HepG2 (cell line): Measurements from ENCODE around the gene VWA5B1. TPM values are rescaled to one million over a fixed set of nuclear protein-coding genes. Genes with fewer than 3 reads are reported as not detected.
A peak's percentile ranks its signal among the peaks of the same experiment; 100 is the strongest.

Source experiments
- HDAC2 ChIP-seq: sonication (generic); formaldehyde crosslinking; IDR thresholded peaks from 2 replicates; pipeline ENCODE4 v1.4.0; 2020; ENCODE audit warnings: missing genetic modification reagents
- ISL2 ChIP-seq: sonication (generic); formaldehyde crosslinking; IDR thresholded peaks from 2 replicates; pipeline ENCODE4 v1.5.0; 2020; ENCODE audit warnings: missing genetic modification reagents
- MAZ ChIP-seq, 2 experiments: sonication (generic) in 1 of 2; formaldehyde crosslinking in 1 of 2; IDR thresholded peaks; 2 replicates each; pipeline versions ENCODE4 v1.5.0 to v1.6.1; 2012 to 2020; ENCODE audit warnings: low read depth in 2 of 2, mild to moderate bottlenecking in 2 of 2, borderline replicate concordance in 1 of 2, improper control_type of control experiment in 1 of 2, low read length in 1 of 2, missing genetic modification reagents in 1 of 2, moderate library complexity in 1 of 2
- PTBP1 ChIP-seq: fragments of 200-400 bp; formaldehyde crosslinking; IDR thresholded peaks from 2 replicates; pipeline ENCODE4 v1.6.1; 2018; ENCODE audit warnings: low read length, low read depth; ENCODE audit not compliant: poor library complexity, severe bottlenecking
- SNAPC2 ChIP-seq: sonication (generic); formaldehyde crosslinking; IDR thresholded peaks from 2 replicates; pipeline ENCODE4 v1.8.1; 2022; ENCODE audit warnings: mild to moderate bottlenecking, missing genetic modification reagents
- TEAD2 ChIP-seq: sonication (generic); formaldehyde crosslinking; IDR thresholded peaks from 2 replicates; pipeline ENCODE4 v1.9.0; 2021; ENCODE audit warnings: missing genetic modification reagents
- ZC3H13 ChIP-seq: sonication (generic); formaldehyde crosslinking; IDR thresholded peaks from 2 replicates; pipeline ENCODE4 v1.8.1; 2023; ENCODE audit warnings: mild to moderate bottlenecking, missing genetic modification reagents, moderate library complexity
- ZFYVE20 ChIP-seq: sonication (generic); formaldehyde crosslinking; IDR thresholded peaks from 2 replicates; pipeline ENCODE4 v1.8.0; 2023; ENCODE audit warnings: low read depth, mild to moderate bottlenecking, moderate library complexity, missing genetic modification reagents, borderline replicate concordance
- ZKSCAN5 ChIP-seq: sonication (generic); formaldehyde crosslinking; IDR thresholded peaks from 2 replicates; pipeline ENCODE4 v1.5.1; 2020; ENCODE audit warnings: mild to moderate bottlenecking, missing genetic modification reagents
- ZMYM2 ChIP-seq: sonication (generic); formaldehyde crosslinking; IDR thresholded peaks from 2 replicates; pipeline ENCODE4 v1.8.0; 2022; ENCODE audit warnings: mild to moderate bottlenecking, missing genetic modification reagents
- ZNF225 ChIP-seq: sonication (generic); formaldehyde crosslinking; IDR thresholded peaks from 2 replicates; pipeline ENCODE4 v1.4.0; 2020; ENCODE audit warnings: mild to moderate bottlenecking, missing genetic modification reagents
- ZNF432 ChIP-seq: sonication (generic); formaldehyde crosslinking; IDR thresholded peaks from 2 replicates; pipeline ENCODE4 v1.5.0; 2020; ENCODE audit warnings: missing genetic modification reagents, mild to moderate bottlenecking, borderline replicate concordance
- polyA plus RNA-seq, 8 experiments: library from polyadenylated mRNA; depleted of rRNA in 3 of 8; stranded (reverse) in 7 of 8; unstranded in 1 of 8; fragments of >200 nt; fragmentation: Illumina TruSeq in 4 of 8; extraction: Trizol in 4 of 8; gene quantifications; 2 replicates each; pipeline versions ENCODE4 v1.2.1 to v1.2.3, GENCODE V29; 2011 to 2016; ENCODE audit warnings: low read depth in 4 of 8, missing spikeins in 1 of 8, mixed read lengths in 1 of 8; ENCODE audit not compliant: insufficient read depth in 1 of 8
- total RNA-seq, 5 experiments: library from RNA; depleted of rRNA; stranded (reverse); fragments of >200 nt; fragmentation: Illumina TruSeq; extraction: Trizol; gene quantifications; 2 replicates each; pipeline ENCODE4 v1.2.3, GENCODE V29; 2016; ENCODE audit warnings: low read depth in 1 of 5
- TF ChIP-seq, protein P1 (sequence below): sonication (generic); formaldehyde crosslinking; IDR thresholded peaks from 2 replicates; pipeline ENCODE4 v1.4.0; 2020; ENCODE audit warnings: missing genetic modification reagents, borderline replicate concordance
- TF ChIP-seq, protein P2 (sequence below): IDR thresholded peaks from 2 replicates; pipeline ENCODE4 v1.4.0; 2020; ENCODE audit warnings: mild to moderate bottlenecking, missing genetic modification reagents
- TF ChIP-seq, protein P3 (sequence below): sonication (generic); formaldehyde crosslinking; IDR thresholded peaks from 2 replicates; pipeline ENCODE4 v1.4.0; 2020; ENCODE audit warnings: mild to moderate bottlenecking, missing genetic modification reagents
- TF ChIP-seq, protein P4 (sequence below): sonication (generic); formaldehyde crosslinking; IDR thresholded peaks from 2 replicates; pipeline ENCODE4 v1.5.0; 2020; ENCODE audit warnings: missing genetic modification reagents
- TF ChIP-seq, protein P5 (sequence below): sonication (generic); formaldehyde crosslinking; IDR thresholded peaks from 2 replicates; pipeline ENCODE4 v1.8.1; 2023; ENCODE audit warnings: mild to moderate bottlenecking, inconsistent platforms, moderate library complexity, missing genetic modification reagents, borderline replicate concordance

VWA5B1 gene
- total and polyA plus RNA-seq, 2 of the 13 experiments (the other 11 are each of a cell fraction or from before 2014, with no cell fraction given) = not detected

DNA sequence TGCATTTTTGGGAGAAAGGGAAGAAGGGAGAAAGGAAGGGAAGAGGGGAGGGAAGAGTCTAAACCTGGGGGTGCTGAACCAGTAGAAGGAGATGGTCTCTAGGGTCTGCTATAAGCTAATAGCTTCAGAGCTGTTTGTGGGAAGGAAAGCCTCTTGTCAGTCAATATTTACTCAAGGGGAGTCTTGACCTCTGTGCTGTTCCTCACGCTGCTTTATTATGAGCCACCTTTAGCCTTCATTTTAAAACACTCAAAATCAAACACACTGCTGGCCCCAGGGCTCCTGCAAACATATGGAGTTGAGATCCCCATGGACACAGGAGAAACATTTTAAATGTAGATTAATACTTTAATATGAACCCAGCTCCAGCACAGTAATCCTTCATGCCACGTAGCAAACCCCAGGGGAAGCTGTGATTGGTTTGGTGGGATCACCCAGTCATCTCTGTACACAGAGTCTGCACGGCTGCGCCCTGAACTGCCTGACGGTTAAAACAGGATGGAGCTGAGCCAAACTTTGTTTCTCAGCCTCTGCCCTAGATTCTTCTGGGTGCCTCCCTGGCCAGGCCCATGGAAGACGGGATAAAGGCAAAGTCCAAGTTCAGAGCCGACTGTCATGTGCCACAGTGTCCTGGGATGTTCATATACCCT is 40.2 kb upstream of the VWA5B1 start (continued):
- no peak for TF ChIP-seq MAZ (IDR thresholded peaks at IDR 0.05; ENCODE audit: borderline replicate concordance, low read depth, low read length)
- no peak for TF ChIP-seq MAZ (CRISPR knock-in tag; IDR thresholded peaks at IDR 0.05; ENCODE audit: low read depth)
- TF ChIP-seq, protein P1, sequence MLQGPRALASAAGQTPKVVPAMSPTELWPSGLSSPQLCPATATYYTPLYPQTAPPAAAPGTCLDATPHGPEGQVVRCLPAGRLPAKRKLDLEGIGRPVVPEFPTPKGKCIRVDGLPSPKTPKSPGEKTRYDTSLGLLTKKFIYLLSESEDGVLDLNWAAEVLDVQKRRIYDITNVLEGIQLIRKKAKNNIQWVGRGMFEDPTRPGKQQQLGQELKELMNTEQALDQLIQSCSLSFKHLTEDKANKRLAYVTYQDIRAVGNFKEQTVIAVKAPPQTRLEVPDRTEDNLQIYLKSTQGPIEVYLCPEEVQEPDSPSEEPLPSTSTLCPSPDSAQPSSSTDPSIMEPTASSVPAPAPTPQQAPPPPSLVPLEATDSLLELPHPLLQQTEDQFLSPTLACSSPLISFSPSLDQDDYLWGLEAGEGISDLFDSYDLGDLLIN = no peak
- peak; percentile 24; the same call in 1 of the 2 replicates for TF ChIP-seq HDAC2 (CRISPR knock-in tag)
- no peak for TF ChIP-seq ZNF432 (CRISPR knock-in tag)
- no peak for TF ChIP-seq ISL2 (CRISPR knock-in tag)
- TF ChIP-seq, protein P2, sequence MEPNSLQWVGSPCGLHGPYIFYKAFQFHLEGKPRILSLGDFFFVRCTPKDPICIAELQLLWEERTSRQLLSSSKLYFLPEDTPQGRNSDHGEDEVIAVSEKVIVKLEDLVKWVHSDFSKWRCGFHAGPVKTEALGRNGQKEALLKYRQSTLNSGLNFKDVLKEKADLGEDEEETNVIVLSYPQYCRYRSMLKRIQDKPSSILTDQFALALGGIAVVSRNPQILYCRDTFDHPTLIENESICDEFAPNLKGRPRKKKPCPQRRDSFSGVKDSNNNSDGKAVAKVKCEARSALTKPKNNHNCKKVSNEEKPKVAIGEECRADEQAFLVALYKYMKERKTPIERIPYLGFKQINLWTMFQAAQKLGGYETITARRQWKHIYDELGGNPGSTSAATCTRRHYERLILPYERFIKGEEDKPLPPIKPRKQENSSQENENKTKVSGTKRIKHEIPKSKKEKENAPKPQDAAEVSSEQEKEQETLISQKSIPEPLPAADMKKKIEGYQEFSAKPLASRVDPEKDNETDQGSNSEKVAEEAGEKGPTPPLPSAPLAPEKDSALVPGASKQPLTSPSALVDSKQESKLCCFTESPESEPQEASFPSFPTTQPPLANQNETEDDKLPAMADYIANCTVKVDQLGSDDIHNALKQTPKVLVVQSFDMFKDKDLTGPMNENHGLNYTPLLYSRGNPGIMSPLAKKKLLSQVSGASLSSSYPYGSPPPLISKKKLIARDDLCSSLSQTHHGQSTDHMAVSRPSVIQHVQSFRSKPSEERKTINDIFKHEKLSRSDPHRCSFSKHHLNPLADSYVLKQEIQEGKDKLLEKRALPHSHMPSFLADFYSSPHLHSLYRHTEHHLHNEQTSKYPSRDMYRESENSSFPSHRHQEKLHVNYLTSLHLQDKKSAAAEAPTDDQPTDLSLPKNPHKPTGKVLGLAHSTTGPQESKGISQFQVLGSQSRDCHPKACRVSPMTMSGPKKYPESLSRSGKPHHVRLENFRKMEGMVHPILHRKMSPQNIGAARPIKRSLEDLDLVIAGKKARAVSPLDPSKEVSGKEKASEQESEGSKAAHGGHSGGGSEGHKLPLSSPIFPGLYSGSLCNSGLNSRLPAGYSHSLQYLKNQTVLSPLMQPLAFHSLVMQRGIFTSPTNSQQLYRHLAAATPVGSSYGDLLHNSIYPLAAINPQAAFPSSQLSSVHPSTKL (CRISPR knock-in tag) = peak; percentile 71
- TF ChIP-seq ZMYM2 = no peak
- TF ChIP-seq, protein P3, sequence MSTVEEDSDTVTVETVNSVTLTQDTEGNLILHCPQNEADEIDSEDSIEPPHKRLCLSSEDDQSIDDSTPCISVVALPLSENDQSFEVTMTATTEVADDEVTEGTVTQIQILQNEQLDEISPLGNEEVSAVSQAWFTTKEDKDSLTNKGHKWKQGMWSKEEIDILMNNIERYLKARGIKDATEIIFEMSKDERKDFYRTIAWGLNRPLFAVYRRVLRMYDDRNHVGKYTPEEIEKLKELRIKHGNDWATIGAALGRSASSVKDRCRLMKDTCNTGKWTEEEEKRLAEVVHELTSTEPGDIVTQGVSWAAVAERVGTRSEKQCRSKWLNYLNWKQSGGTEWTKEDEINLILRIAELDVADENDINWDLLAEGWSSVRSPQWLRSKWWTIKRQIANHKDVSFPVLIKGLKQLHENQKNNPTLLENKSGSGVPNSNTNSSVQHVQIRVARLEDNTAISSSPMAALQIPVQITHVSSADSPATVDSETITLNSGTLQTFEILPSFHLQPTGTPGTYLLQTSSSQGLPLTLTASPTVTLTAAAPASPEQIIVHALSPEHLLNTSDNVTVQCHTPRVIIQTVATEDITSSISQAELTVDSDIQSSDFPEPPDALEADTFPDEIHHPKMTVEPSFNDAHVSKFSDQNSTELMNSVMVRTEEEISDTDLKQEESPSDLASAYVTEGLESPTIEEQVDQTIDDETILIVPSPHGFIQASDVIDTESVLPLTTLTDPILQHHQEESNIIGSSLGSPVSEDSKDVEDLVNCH (CRISPR knock-in tag) = no peak
- TF ChIP-seq PTBP1 = no peak
- TF ChIP-seq, protein P4, sequence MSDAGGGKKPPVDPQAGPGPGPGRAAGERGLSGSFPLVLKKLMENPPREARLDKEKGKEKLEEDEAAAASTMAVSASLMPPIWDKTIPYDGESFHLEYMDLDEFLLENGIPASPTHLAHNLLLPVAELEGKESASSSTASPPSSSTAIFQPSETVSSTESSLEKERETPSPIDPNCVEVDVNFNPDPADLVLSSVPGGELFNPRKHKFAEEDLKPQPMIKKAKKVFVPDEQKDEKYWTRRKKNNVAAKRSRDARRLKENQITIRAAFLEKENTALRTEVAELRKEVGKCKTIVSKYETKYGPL = no peak
- TF ChIP-seq ZKSCAN5 (CRISPR knock-in tag) = no peak
- TF ChIP-seq ZFYVE20 (CRISPR knock-in tag) = no peak
- TF ChIP-seq SNAPC2 (CRISPR knock-in tag) = no peak
- TF ChIP-seq, protein P5, sequence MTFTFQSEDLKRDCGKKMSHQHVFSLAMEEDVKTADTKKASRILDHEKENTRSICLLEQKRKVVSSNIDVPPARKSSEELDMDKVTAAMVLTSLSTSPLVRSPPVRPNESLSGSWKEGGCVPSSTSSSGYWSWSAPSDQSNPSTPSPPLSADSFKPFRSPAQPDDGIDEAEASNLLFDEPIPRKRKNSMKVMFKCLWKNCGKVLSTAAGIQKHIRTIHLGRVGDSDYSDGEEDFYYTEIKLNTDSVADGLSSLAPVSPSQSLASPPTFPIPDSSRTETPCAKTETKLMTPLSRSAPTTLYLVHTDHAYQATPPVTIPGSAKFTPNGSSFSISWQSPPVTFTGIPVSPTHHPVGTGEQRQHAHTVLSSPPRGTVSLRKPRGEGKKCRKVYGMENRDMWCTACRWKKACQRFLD (CRISPR knock-in tag) = no peak
- TF ChIP-seq ZNF225 (CRISPR knock-in tag) = no peak
- no peak for TF ChIP-seq TEAD2 (CRISPR knock-in tag)
- no peak for TF ChIP-seq ZC3H13
